Measurements from ENCODE around the gene ELMOD3.

The ELMOD3 gene

GRCh38 chr2:85423525-85423924 lies 69.0 kb downstream of the ELMOD3 start:
- Histone ChIP-seq H3K27me3 (ENCODE audit: control insufficient read depth, insufficient read depth, low read length) (no peaks in the 10 kb centered on the region), H3K4me3 (ENCODE audit: low read length) (no peak overlapping the region), H3K4me1 (ENCODE audit: control insufficient read depth, insufficient read depth, low read length) (peaks cover 33% of the 10 kb centered on the region), H3K4me2 (ENCODE audit: low read length) (no peak overlapping the region), H3K9ac (ENCODE audit: low read depth, low read length) (no peak overlapping the region), H3K36me3 (ENCODE audit: insufficient read depth, low read length) (no peaks in the 10 kb centered on the region), H3K9me3 (replicated peaks; ENCODE audit: low read length) (no peaks in the 10 kb centered on the region)

- H3K4me1 ChIP-seq (ENCODE audit: control insufficient read depth, insufficient read depth, low read length), result peaks cover 33% of the 10 kb centered on the region
- no peak overlapping the region for H3K4me3 ChIP-seq (ENCODE audit: low read length)
- no peak overlapping the region for H3K9ac ChIP-seq (ENCODE audit: low read depth, low read length)
- H3K4me2 ChIP-seq (ENCODE audit: low read length), result no peak overlapping the region
- no peaks in the 10 kb centered on the region for H3K27me3 ChIP-seq (ENCODE audit: control insufficient read depth, insufficient read depth, low read length)
- H3K36me3 ChIP-seq (ENCODE audit: insufficient read depth, low read length), result no peaks in the 10 kb centered on the region
- H3K9me3 ChIP-seq (replicated peaks; ENCODE audit: low read length), result no peaks in the 10 kb centered on the region
These were observed 71.0 kb downstream of the ELMOD3 start for GRCh38 chr2:85425588-85425987.

- Histone ChIP-seq H3K9me3 (replicated peaks; ENCODE audit: low read length) (no peaks in the 10 kb centered on the region), H3K36me3 (ENCODE audit: insufficient read depth, low read length) (no peaks in the 10 kb centered on the region), H3K4me3 (ENCODE audit: low read length) (no peak overlapping the region), H3K27me3 (ENCODE audit: control insufficient read depth, insufficient read depth, low read length) (no peaks in the 10 kb centered on the region), H3K4me2 (ENCODE audit: low read length) (no peak overlapping the region), H3K9ac (ENCODE audit: low read depth, low read length) (no peak overlapping the region), H3K4me1 (ENCODE audit: control insufficient read depth, insufficient read depth, low read length) (peaks cover 34% of the 10 kb centered on the region)
These were observed 72.8 kb downstream of the ELMOD3 start for GRCh38 chr2:85427300-85427835.

DNA sequence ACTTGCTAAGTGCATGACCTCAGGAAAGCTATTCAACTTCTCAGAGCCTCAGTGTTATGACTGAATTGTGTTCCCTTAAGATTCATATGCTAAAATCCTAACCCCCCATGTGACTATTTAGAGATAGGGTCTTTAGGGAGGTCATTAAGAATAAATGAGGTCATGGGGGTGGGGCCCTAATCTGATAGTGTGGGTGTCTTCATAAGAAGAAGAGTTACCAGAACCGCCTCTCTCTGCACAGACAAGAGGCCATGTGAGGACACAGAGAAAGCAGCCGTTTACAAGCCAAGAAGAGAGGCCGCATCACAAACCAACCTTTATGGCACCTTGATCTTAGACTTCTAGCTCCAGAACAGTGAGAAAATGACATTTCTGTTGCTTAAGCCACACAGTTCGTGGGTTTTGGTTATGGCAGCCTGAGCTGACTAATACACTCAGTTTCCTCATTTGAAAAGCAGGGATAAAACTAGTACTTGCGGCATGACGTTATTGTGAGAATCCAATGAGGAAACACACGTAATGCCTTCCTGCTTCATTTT lies 73.8 kb downstream of the ELMOD3 start:
- Histone ChIP-seq H3K4me3 (ENCODE audit: low read length) (no peak overlapping the region), H3K36me3 (ENCODE audit: insufficient read depth, low read length) (no peaks in the 10 kb centered on the region), H3K9ac (ENCODE audit: low read depth, low read length) (no peak overlapping the region), H3K27me3 (ENCODE audit: control insufficient read depth, insufficient read depth, low read length) (no peaks in the 10 kb centered on the region), H3K4me2 (ENCODE audit: low read length) (no peak overlapping the region), H3K9me3 (replicated peaks; ENCODE audit: low read length) (no peaks in the 10 kb centered on the region), H3K4me1 (ENCODE audit: control insufficient read depth, insufficient read depth, low read length) (peaks cover 42% of the 10 kb centered on the region)

DNA sequence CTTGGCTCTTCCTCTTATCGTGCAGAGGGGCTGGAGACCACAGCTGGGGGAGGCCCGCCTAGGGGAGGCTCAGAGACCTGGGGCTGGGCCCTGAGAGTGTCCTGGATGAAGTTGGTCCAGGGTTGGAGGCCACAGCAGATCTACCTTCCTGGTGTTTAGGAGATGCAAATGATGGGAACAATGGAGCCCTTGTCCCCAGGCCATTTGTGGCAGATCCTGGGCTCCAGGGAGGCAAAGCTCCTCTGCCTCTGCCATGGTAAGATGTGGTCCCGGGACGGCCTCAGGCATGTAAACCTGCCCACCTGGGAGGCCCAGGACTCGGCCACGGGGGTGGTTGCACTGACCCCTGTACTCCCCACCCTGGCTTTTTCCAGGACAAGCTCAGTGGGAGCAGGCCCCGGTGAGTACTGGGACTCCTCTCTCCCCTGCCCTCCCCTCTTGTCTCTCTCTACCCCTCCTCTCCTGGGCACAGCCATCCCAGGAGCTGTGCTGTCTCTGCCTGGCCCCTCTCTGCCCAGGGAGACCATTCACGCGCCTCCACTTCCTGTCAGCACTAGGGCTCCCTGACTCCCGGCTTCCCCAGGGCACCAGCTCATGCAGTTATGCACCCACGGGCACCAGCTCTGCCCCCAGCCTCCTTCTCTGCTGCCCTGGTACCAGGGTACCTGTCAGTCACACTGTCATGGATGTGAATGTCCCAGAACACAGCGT lies 74.8 kb downstream of the ELMOD3 start:
- no peaks in the 10 kb centered on the region for H3K27me3 ChIP-seq (ENCODE audit: control insufficient read depth, insufficient read depth, low read length)
- H3K36me3 ChIP-seq (ENCODE audit: insufficient read depth, low read length), result no peaks in the 10 kb centered on the region
- H3K4me3 ChIP-seq (ENCODE audit: low read length), result no peak overlapping the region
- no peaks in the 10 kb centered on the region for H3K9me3 ChIP-seq (replicated peaks; ENCODE audit: low read length)
- no peak overlapping the region for H3K9ac ChIP-seq (ENCODE audit: low read depth, low read length)
- peaks cover 48% of the 10 kb centered on the region for H3K4me1 ChIP-seq (ENCODE audit: control insufficient read depth, insufficient read depth, low read length)
- no peak overlapping the region for H3K4me2 ChIP-seq (ENCODE audit: low read length)

- peaks cover 52% of the 10 kb centered on the region for H3K4me1 ChIP-seq (ENCODE audit: control insufficient read depth, insufficient read depth, low read length)
- H3K9ac ChIP-seq (ENCODE audit: low read depth, low read length), result no peak overlapping the region
- H3K4me2 ChIP-seq (ENCODE audit: low read length), result no peak overlapping the region
- no peaks in the 10 kb centered on the region for H3K9me3 ChIP-seq (replicated peaks; ENCODE audit: low read length)
- H3K4me3 ChIP-seq (ENCODE audit: low read length), result no peak overlapping the region
- H3K36me3 ChIP-seq (ENCODE audit: insufficient read depth, low read length), result no peaks in the 10 kb centered on the region
- no peaks in the 10 kb centered on the region for H3K27me3 ChIP-seq (ENCODE audit: control insufficient read depth, insufficient read depth, low read length)
These were observed 75.3 kb downstream of the ELMOD3 start for GRCh38 chr2:85429924-85430289.

GRCh38 chr2:85430752-85431569 lies 76.4 kb downstream of the ELMOD3 start:
- no peak overlapping the region for H3K4me3 ChIP-seq (ENCODE audit: low read length)
- no peaks in the 10 kb centered on the region for H3K27me3 ChIP-seq (ENCODE audit: control insufficient read depth, insufficient read depth, low read length)
- H3K4me2 ChIP-seq (ENCODE audit: low read length), result peak overlapping the region; percentile 38
- no peaks in the 10 kb centered on the region for H3K36me3 ChIP-seq (ENCODE audit: insufficient read depth, low read length)
- peak overlapping the region; percentile 57 for H3K9ac ChIP-seq (ENCODE audit: low read depth, low read length)
- peaks cover 63% of the 10 kb centered on the region for H3K4me1 ChIP-seq (ENCODE audit: control insufficient read depth, insufficient read depth, low read length)
- H3K9me3 ChIP-seq (replicated peaks; ENCODE audit: low read length), result no peaks in the 10 kb centered on the region

GRCh38 chr2:85431570-85432205 lies 77.1 kb downstream of the ELMOD3 start:
- H3K4me2 ChIP-seq (ENCODE audit: low read length), result peak overlapping the region; percentile 38
- H3K9me3 ChIP-seq (replicated peaks; ENCODE audit: low read length), result no peaks in the 10 kb centered on the region
- H3K9ac ChIP-seq (ENCODE audit: low read depth, low read length), result peak overlapping the region; percentile 57
- no peaks in the 10 kb centered on the region for H3K36me3 ChIP-seq (ENCODE audit: insufficient read depth, low read length)
- no peak overlapping the region for H3K4me3 ChIP-seq (ENCODE audit: low read length)
- H3K27me3 ChIP-seq (ENCODE audit: control insufficient read depth, insufficient read depth, low read length), result no peaks in the 10 kb centered on the region
- peaks cover 70% of the 10 kb centered on the region for H3K4me1 ChIP-seq (ENCODE audit: control insufficient read depth, insufficient read depth, low read length)

DNA sequence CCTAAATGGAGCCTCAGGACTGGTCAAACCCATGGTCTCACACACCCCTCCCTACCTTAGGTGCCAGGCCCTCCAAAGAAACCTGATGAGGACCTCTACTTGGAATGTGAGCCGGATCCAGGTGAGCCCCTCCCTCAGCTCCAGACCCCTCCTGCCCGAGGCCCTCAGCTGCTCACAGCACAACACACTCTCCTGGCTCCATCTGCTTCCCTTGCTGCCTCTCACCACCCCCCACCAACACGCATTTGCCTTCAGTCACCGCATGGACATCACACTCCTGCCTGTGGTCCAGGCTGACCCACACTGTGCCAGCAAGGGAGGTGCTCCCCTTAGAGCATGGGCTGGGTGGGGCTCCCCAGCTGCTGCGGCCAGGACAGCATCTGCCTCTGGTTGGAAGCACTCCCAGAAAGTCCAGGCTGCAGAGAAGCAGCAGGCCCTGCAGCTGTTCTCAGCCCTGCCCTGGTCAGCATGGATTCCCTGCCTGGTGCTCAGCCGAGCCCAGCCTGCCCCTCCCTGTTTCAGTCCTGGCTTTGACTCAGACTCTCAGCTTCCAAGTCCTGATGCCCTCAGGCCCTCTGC lies 79.0 kb downstream of the ELMOD3 start:
- no peaks in the 10 kb centered on the region for H3K27me3 ChIP-seq (ENCODE audit: control insufficient read depth, insufficient read depth, low read length)
- H3K9ac ChIP-seq (ENCODE audit: low read depth, low read length), result peak overlapping the region; percentile 70
- no peaks in the 10 kb centered on the region for H3K9me3 ChIP-seq (replicated peaks; ENCODE audit: low read length)
- H3K4me1 ChIP-seq (ENCODE audit: control insufficient read depth, insufficient read depth, low read length), result peaks cover 86% of the 10 kb centered on the region
- peak overlapping the region; percentile 62 for H3K4me2 ChIP-seq (ENCODE audit: low read length)
- H3K36me3 ChIP-seq (ENCODE audit: insufficient read depth, low read length), result no peaks in the 10 kb centered on the region
- peak overlapping the region; percentile 32 for H3K4me3 ChIP-seq (ENCODE audit: low read length)

DNA sequence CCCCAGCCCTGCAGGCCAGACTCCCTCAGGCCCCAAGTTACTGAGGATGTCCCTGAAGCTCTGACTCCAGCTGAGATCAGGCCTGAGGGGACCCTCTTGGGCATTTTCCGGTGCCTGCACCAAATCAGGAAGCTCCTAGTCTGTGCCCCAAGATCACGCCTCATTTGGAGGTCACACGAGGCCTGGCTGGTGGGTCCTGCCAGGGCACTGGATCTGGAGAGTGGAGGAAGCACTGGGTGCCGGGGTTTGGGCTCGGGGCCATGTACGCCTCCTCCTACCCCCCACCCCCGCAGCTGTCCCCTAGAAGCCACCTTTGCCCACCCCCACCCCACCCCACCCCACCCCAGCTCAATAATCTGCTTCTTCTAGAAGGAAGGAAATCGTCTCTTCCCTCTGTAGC lies 80.1 kb downstream of the ELMOD3 start:
- peaks cover 87% of the 10 kb centered on the region for H3K4me1 ChIP-seq (ENCODE audit: control insufficient read depth, insufficient read depth, low read length)
- H3K9me3 ChIP-seq (replicated peaks; ENCODE audit: low read length), result no peaks in the 10 kb centered on the region
- no peak overlapping the region for H3K4me3 ChIP-seq (ENCODE audit: low read length)
- peak overlapping the region; percentile 58 for H3K9ac ChIP-seq (ENCODE audit: low read depth, low read length)
- no peaks in the 10 kb centered on the region for H3K27me3 ChIP-seq (ENCODE audit: control insufficient read depth, insufficient read depth, low read length)
- H3K36me3 ChIP-seq (ENCODE audit: insufficient read depth, low read length), result no peaks in the 10 kb centered on the region
- peak overlapping the region; percentile 62 for H3K4me2 ChIP-seq (ENCODE audit: low read length)

Data from skeletal muscle satellite cell (primary cell).